GM12891 (cell line): ENCODE data around the gene SORCS2.

Experiments used
- DNase-seq: peaks from one replicate; pipeline ENCODE4 v3.0.0; 2011; ENCODE audit warnings: low spot score; ENCODE audit not compliant: insufficient read length
- FAIRE-seq: peaks from 2 replicates; lab custom pipeline; 2011; peaks lifted over from hg19 to GRCh38; lab: Jason Lieb, UNC
- PAX5 ChIP-seq: IDR thresholded peaks from 2 replicates; pipeline ENCODE4 v1.6.1; 2011; ENCODE audit warnings: low read length, moderate library complexity, mild to moderate bottlenecking; ENCODE audit not compliant: insufficient read depth, severe bottlenecking
- POLR2A ChIP-seq: IDR thresholded peaks from 2 replicates; pipeline ENCODE4 v1.6.1; 2011; ENCODE audit warnings: low read depth, low read length, control low read depth
- POLR2AphosphoS5 ChIP-seq: IDR thresholded peaks from 2 replicates; pipeline ENCODE4 v1.6.1; 2011; ENCODE audit warnings: low read depth, low read length, control low read depth
- POU2F2 ChIP-seq: IDR thresholded peaks from 2 replicates; pipeline ENCODE4 v1.6.1; 2011; ENCODE audit warnings: low read depth, mild to moderate bottlenecking, control low read depth, low read length, moderate library complexity
- SPI1 ChIP-seq: IDR thresholded peaks from 2 replicates; pipeline ENCODE4 v1.6.1; 2011; ENCODE audit warnings: low read depth, low read length, control low read depth
- TAF1 ChIP-seq: IDR thresholded peaks from 2 replicates; pipeline ENCODE4 v1.6.1; 2011; ENCODE audit warnings: low read depth, low read length, control low read depth

Gene SORCS2

DNA sequence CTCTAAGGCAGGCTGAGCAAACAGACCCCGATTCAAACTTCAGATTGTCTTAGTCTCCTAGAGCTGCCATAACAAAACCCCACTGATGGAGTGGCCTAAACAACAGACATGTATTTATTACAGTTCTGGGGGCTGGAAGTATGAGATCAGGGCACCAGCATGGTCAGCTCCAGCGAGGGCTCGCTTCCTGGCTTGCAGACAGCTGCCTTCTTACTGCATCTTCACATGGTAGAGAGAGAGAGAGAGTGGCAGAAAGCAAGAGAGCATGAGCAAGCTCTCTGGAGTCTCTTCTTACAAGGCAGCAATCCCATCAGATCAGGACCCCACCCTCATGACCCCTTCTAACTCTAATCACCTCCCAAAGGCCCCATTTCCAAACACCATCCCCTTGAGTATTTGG, 22.3 kb upstream of the SORCS2 start:
- DNase-seq (no peak), FAIRE-seq (no peak)
- no peak for TF ChIP-seq PAX5

DNA sequence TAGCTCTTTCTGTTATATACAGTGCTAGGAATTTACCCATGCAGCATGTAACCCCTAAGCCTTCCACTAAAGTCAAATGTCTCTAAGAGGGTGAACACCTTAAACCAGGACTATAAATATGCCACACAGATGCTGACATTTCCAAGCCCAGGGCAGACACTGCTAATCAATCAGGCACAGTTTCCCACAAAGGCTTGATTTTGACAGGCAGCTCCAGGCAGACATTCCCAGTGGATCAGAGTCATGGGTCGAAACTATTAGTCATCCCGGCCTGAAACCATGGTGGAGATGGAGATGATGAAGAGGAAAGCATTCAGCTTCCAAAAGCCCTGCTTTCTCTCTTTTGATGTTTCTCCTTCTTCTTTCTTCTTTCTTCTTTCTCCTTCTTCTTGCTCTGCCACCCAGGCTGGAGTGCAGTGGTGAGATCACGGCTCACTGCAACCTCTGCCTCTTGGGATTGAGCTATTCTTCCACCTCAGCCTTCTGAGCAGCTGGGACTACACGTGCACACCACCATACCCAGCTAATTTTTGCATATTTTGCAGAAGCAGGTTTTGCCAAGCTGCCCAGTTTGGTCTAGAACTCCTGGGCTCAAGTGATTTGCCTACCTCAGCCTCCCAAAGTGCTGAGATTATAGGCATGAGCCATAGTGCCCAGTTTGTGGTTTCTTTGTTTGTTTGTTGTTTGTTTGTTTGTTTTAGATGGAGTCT, 21.0 kb upstream of the SORCS2 start:
- DNase-seq (no peak), FAIRE-seq (no peak)
- TF ChIP-seq POU2F2 (no peak), TAF1 (no peak), PAX5 (no peak), POLR2AphosphoS5 (no peak), POLR2A (no peak), SPI1 (no peak)

DNA sequence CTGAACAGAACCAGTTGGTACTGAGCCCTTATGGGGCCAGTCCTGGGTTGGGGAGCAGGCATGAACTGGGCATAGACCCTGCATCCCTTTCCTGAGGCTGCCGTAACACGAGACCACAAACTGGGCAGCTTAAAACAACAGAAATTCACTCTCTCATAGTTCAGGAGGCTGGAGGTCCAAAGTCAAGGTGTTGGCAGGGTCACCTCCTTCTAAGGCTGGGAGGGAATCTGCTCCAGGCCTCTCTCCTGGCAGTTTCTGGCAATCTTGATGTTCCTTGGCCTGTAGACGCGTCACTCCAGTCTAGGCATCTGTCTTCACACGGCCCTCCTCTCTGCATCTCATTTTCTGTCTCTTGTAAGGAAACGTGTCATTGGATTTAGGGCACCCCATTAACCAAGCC, 19.8 kb upstream of the SORCS2 start:
- TF ChIP-seq POLR2A (no peak), TAF1 (no peak)
- DNase-seq: no peak
- FAIRE-seq: no peak

DNA sequence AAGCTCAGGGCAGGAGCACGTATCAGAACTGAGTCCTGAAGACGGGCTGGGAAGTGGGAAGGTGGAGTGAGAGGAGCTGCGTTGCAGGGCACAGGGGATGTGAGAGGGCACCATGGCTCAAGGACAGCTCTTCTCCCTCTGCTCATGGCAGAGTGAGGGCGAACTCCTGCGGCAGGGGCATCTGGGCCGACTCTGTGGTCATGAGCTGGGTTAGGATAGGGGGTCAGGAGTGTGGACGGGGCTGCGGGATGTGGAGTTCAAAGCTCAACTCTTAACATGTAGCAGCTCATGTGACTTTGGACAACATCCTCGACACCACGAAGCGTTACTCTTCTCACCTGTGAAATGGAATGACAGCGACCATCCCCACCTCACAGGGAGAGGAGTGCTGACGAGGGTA, 19.4 kb upstream of the SORCS2 start:
- TF ChIP-seq SPI1 (no peak), TAF1 (no peak), POLR2AphosphoS5 (no peak), PAX5 (no peak), POU2F2 (no peak), POLR2A (no peak)
- DNase-seq: no peak
- FAIRE-seq: no peak

- FAIRE-seq (no peak), DNase-seq (no peak)
- TF ChIP-seq SPI1 (no peak), POLR2AphosphoS5 (no peak), POLR2A (no peak), PAX5 (no peak), POU2F2 (no peak), TAF1 (no peak)
Measured at GRCh38 chr4:7173841-7174449, 18.4 kb upstream of the SORCS2 start.

DNA sequence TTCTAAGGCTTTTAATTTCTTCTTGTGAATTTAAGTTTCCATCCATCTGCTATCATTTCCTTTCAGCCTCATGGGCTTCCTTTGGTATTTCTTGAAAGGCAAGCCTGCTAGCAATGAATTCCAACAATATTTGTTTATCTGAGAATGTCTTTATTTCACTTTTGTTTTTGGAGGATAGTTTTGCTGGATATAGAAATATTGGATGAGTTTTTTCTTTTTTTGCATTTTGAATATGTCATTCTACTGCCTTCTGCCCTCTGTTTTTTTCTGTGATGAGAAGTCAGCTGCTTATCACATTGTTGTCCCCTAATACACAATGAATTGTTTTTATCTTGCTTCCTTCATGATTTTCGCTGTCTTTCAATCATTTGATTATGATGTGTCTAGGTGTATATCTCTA, 13.2 kb upstream of the SORCS2 start:
- FAIRE-seq (no peak), DNase-seq (no peak)
- no peak for TF ChIP-seq POLR2AphosphoS5
- TF ChIP-seq TAF1: no peak
- no peak for TF ChIP-seq POLR2A
- no peak for TF ChIP-seq POU2F2
- no peak for TF ChIP-seq SPI1
- TF ChIP-seq PAX5: no peak

DNA sequence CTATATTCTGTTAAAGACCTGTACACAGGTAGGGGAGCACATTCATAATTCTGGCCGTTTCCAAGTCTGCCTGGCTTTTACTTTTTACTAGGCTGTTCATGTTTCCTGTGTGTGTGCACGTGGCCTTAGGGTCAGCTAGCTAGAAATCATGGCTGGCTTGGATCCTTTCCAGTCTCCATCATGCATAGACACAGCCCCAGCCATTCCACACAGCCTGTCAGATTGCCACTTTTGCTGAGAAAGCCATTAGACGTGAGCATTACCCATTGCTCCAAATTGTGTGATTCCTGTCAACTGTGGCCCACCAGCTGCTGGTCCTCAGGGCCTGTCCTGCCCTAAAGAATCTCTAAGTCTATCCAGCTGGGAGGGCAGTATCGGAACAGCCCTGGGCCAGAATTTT, 11.4 kb upstream of the SORCS2 start:
- DNase-seq (no peak), FAIRE-seq (no peak)
- TF ChIP-seq PAX5 (no peak), TAF1 (no peak), SPI1 (no peak), POU2F2 (no peak), POLR2AphosphoS5 (no peak), POLR2A (no peak)

DNA sequence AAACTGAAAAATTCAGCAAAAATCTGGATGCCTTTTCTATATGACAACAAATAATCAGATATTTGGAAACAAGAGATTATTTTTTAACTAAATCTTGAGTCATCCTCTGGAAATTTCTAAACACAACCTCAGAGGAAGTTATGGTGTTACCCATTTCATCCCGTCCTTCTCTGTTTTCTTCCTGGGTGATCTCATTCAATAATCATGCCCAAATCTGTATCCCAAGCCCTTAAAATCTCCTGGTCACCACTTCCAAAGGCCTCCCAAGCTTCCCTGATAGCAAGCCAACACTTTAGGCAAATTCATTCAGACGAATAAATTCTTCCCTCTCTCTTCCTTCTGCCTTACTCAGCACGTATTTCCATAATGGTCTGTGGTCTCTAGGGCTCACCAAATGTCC, 9.7 kb upstream of the SORCS2 start:
- TF ChIP-seq POLR2AphosphoS5 (no peak), TAF1 (no peak), POU2F2 (no peak), PAX5 (no peak), POLR2A (no peak)
- DNase-seq: no peak
- FAIRE-seq: no peak

- no peak for TF ChIP-seq POU2F2
- TF ChIP-seq TAF1: no peak
- TF ChIP-seq POLR2A: no peak
- no peak for TF ChIP-seq PAX5
- TF ChIP-seq SPI1: no peak
- TF ChIP-seq POLR2AphosphoS5: no peak
- DNase-seq: no peak
- no peak for FAIRE-seq
Measured at GRCh38 chr4:7183161-7183560, 9.2 kb upstream of the SORCS2 start.
